HG03060 (cell line): ENCODE data around the gene BACH2.

Experiments used
- ATAC-seq: cut with Tn5 transposase; IDR thresholded peaks from one replicate; pipeline ENCODE4 v1.9.1; 2021; ENCODE audit warnings: low read depth, moderate number of reproducible peaks; ENCODE audit not compliant: unreplicated experiment

BACH2 gene

GRCh38 chr6:90249034-90249433, 47.6 kb downstream of the BACH2 start:
- ATAC-seq: no peak

- no peak for ATAC-seq
These were observed 49.4 kb downstream of the BACH2 start for GRCh38 chr6:90247262-90247661.

GRCh38 chr6:90241229-90241880, 55.3 kb downstream of the BACH2 start:
- ATAC-seq: no peak

- ATAC-seq: no peak
These were observed 58.0 kb downstream of the BACH2 start for GRCh38 chr6:90238496-90239266.

GRCh38 chr6:90237350-90237990, 59.2 kb downstream of the BACH2 start:
- no peak for ATAC-seq

GRCh38 chr6:90233994-90234393, 62.6 kb downstream of the BACH2 start:
- ATAC-seq: no peak

- no peak for ATAC-seq
These were observed 63.4 kb downstream of the BACH2 start for GRCh38 chr6:90233213-90233612.

- ATAC-seq: no peak
These were observed 64.8 kb downstream of the BACH2 start for GRCh38 chr6:90231798-90232197.

- no peak for ATAC-seq
These were observed 65.3 kb downstream of the BACH2 start for GRCh38 chr6:90231308-90231707.

- no peak for ATAC-seq
These were observed 66.0 kb downstream of the BACH2 start for GRCh38 chr6:90230548-90231215.

GRCh38 chr6:90229331-90230010, 67.2 kb downstream of the BACH2 start:
- ATAC-seq: no peak

GRCh38 chr6:90227673-90228072, 69.0 kb downstream of the BACH2 start:
- no peak for ATAC-seq

GRCh38 chr6:90227213-90227612, 69.4 kb downstream of the BACH2 start:
- ATAC-seq: no peak

- ATAC-seq: no peak
These were observed 70.4 kb downstream of the BACH2 start for GRCh38 chr6:90226257-90226656.

GRCh38 chr6:90224196-90224595, 72.4 kb downstream of the BACH2 start:
- ATAC-seq: no peak

GRCh38 chr6:90222724-90223198, 73.9 kb downstream of the BACH2 start:
- no peak for ATAC-seq

- no peak for ATAC-seq
These were observed 74.6 kb downstream of the BACH2 start for GRCh38 chr6:90222008-90222407.

- no peak for ATAC-seq
These were observed 75.2 kb downstream of the BACH2 start for GRCh38 chr6:90221403-90221802.

- no peak for ATAC-seq
These were observed 76.4 kb downstream of the BACH2 start for GRCh38 chr6:90220273-90220672.

GRCh38 chr6:90219209-90219985, 77.2 kb downstream of the BACH2 start:
- no peak for ATAC-seq
